Measurements from ENCODE around the gene ANKRD27.

GRCh38 chr19:32677657-32678056 is 2.7 kb upstream of the ANKRD27 start:
- TF ChIP-seq EP300 (conservative IDR thresholded peaks at IDR 0.05; ENCODE audit: poor library complexity, severe bottlenecking) (no peak), CTCF (IDR thresholded peaks at IDR 0.05; ENCODE audit: poor library complexity, severe bottlenecking) (no peak), REST (IDR thresholded peaks at IDR 0.05; ENCODE audit: borderline replicate concordance) (no peak), POLR2AphosphoS5 (IDR thresholded peaks at IDR 0.05) (no peak), MXI1 (conservative IDR thresholded peaks at IDR 0.05; ENCODE audit: poor library complexity, severe bottlenecking) (no peak), EZH2 (IDR thresholded peaks at IDR 0.05; ENCODE audit: borderline replicate concordance, insufficient read depth, low read length, poor library complexity, severe bottlenecking) (no peak), RAD21 (conservative IDR thresholded peaks at IDR 0.05) (no peak), TAF1 (IDR thresholded peaks at IDR 0.05; ENCODE audit: low read depth) (no peak)

All from neural cell (in vitro differentiated cells).